BJ (cell line): Measurements from ENCODE around the gene HLA-A. TPM values are rescaled to one million over a fixed set of nuclear protein-coding genes. Genes with fewer than 3 reads are reported as not detected.

Experiments
- CTCF ChIA-PET: fragments of 350-600 bp; formaldehyde crosslinking; extraction: SDS; loops from one replicate; lab custom pipeline; 2021; ENCODE audit warnings: antibody characterized with exemption, inconsistent platforms; lab: Yijun Ruan, JAX
- POLR2A ChIA-PET: fragments of 300-600 bp; sonication (Branson Sonifier 250); formaldehyde crosslinking; extraction: SDS; loops from one replicate; lab custom pipeline; 2021; ENCODE audit warnings: antibody characterized with exemption; lab: Charles Lee
- DNase-seq: peaks from one replicate; pipeline ENCODE4 v3.0.0-alpha.2; 2011; ENCODE audit warnings: low read depth
- H3K27me3 ChIP-seq: 2 replicates; pipeline ENCODE4 v1.6.0; 2011; ENCODE audit warnings: low read length; ENCODE audit not compliant: control insufficient read depth, insufficient read depth
- H3K36me3 ChIP-seq: 2 replicates; pipeline ENCODE4 v1.5.1; 2011; ENCODE audit warnings: low read length; ENCODE audit not compliant: control insufficient read depth, insufficient read depth
- H3K4me3 ChIP-seq: 2 replicates; pipeline ENCODE4 v1.5.1; 2011; ENCODE audit warnings: low read depth, mild to moderate bottlenecking, control low read depth, low read length
- CTCF ChIP-seq: IDR thresholded peaks from 2 replicates; pipeline ENCODE4 v1.5.1; 2011; ENCODE audit warnings: low read depth, mild to moderate bottlenecking, control low read depth, inconsistent platforms, low read length, moderate library complexity; ENCODE audit not compliant: insufficient read depth
- polyA plus RNA-seq: library from polyadenylated mRNA; depleted of rRNA; stranded (reverse); fragments of >200 nt; gene quantifications from 2 replicates; pipeline ENCODE4 v1.2.3, GENCODE V29; 2011

Gene HLA-A
- polyA plus RNA-seq, 1 experiment = 737 TPM

GRCh38 chr6:29933955-29934354 lies 8.4 kb upstream of the HLA-A start:
- ChIA-PET CTCF (no interaction called here), POLR2A (no interaction called here)
- no peak for DNase-seq

GRCh38 chr6:29935273-29935955 lies 6.9 kb upstream of the HLA-A start:
- TF ChIP-seq CTCF = no peak
- DNase-seq = no peak
- Histone ChIP-seq H3K4me3 (no peak overlapping the region), H3K36me3 (no peaks in the 10 kb centered on the region), H3K27me3 (no peaks in the 10 kb centered on the region)
- ChIA-PET CTCF (no interaction called here), POLR2A (no interaction called here)

More at GRCh38 chr6:29933955-29934354, 8.4 kb upstream of the HLA-A start:
- no peak overlapping the region for H3K4me3 ChIP-seq
- H3K36me3 ChIP-seq = no peaks in the 10 kb centered on the region
- no peaks in the 10 kb centered on the region for H3K27me3 ChIP-seq
- TF ChIP-seq CTCF = no peak

GRCh38 chr6:29938746-29939508 lies 3.4 kb upstream of the HLA-A start:
- TF ChIP-seq CTCF = no peak
- POLR2A ChIA-PET = no interaction called here
- CTCF ChIA-PET = interaction anchor here (1.1 kb wide), 1 partner anchor 13 kb away, joined by 4 read pairs; no protein-coding TSS in a partner anchor
- DNase-seq = no peak
- H3K27me3 ChIP-seq = no peaks in the 10 kb centered on the region
- no peak overlapping the region for H3K4me3 ChIP-seq
- H3K36me3 ChIP-seq = no peaks in the 10 kb centered on the region

DNA sequence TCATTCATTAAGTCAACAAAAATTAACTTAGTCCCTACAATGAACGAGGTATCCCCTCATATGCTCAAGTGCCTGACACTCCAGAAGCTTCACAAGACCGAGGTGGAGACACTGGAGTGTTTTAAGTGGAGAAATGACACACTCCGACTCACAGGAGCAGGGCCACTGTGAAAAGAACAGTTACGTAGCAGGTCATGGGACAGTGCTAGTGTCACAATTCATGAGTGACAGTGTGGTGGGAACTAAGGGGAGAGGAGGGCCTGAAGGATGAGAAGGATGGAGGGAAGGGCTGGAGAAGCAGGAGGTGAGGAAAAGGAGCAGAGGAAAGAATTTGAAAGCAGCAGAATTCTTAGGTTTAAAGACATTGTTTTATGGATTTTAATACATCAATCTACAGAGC lies 1.3 kb upstream of the HLA-A start:
- DNase-seq = no peak

More for the DNA sequence above, 1.3 kb upstream of the HLA-A start:
- Histone ChIP-seq H3K4me3 (no peak overlapping the region), H3K36me3 (peaks cover 5% of the 10 kb centered on the region), H3K27me3 (no peaks in the 10 kb centered on the region)
- CTCF ChIA-PET = no interaction called here
- no peak for TF ChIP-seq CTCF
- POLR2A ChIA-PET = interaction anchor here (0.6 kb wide), 1 partner anchor 1606 kb away, joined by 3 read pairs; no protein-coding TSS in a partner anchor
